ENCODE results near the gene HSPA12B. TPM values are rescaled to one million over a fixed set of nuclear protein-coding genes. Genes with fewer than 3 reads are reported as not detected.
A peak's percentile ranks its signal among the peaks of the same experiment; 100 is the strongest.

The HSPA12B gene
- polyA plus RNA-seq, 1 experiment = 0.05 TPM

DNA sequence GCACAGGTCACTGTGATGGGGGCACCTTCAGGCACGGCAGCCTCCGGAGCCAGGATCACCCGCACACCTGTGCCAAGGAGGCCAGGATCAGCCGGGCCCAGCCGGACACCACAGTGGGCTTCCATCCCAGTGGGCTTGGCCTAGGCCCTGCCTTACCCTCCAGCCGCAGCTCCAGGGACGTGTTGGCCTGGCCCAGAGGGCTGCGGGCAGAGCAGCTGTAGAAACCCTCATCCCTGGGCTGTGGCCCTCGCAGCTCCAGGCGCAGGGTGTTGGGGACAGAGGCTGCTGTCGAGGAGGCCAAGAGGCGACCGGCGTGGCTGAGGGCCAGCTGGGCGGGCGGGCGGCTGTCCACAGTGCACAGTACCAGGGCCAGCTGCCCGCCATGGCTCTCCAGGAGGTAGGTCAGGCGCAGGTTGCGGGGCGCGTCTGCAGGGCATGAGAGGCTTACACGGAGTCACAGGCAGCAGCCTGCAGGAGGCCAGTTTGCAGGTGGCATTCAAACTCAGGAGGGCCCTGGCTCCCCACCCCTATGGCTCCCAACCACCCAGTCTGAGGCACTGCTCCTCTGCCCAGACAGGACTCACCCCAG is 39.7 kb upstream of the HSPA12B start:
- H3K27ac ChIP-seq (ENCODE audit: low read depth, low read length) = no peak overlapping the region
- no peak overlapping the region for H3K4me3 ChIP-seq (ENCODE audit: low read depth, low read length)
- H3K9me3 ChIP-seq (ENCODE audit: control insufficient read depth, insufficient read depth, low read length) = peaks cover 20% of the 10 kb centered on the region
- TF ChIP-seq, protein P1, sequence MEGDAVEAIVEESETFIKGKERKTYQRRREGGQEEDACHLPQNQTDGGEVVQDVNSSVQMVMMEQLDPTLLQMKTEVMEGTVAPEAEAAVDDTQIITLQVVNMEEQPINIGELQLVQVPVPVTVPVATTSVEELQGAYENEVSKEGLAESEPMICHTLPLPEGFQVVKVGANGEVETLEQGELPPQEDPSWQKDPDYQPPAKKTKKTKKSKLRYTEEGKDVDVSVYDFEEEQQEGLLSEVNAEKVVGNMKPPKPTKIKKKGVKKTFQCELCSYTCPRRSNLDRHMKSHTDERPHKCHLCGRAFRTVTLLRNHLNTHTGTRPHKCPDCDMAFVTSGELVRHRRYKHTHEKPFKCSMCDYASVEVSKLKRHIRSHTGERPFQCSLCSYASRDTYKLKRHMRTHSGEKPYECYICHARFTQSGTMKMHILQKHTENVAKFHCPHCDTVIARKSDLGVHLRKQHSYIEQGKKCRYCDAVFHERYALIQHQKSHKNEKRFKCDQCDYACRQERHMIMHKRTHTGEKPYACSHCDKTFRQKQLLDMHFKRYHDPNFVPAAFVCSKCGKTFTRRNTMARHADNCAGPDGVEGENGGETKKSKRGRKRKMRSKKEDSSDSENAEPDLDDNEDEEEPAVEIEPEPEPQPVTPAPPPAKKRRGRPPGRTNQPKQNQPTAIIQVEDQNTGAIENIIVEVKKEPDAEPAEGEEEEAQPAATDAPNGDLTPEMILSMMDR (IDR thresholded peaks at IDR 0.05; ENCODE audit: low read depth, low read length) = no peak
- DNase-seq (ENCODE audit: low read depth, low spot score) = no peak
- ChIA-PET POLR2A (no interaction called here), CTCF (no interaction called here)
- no peaks in the 10 kb centered on the region for H3K27me3 ChIP-seq (ENCODE audit: control insufficient read depth, insufficient read depth, low read length)

- Histone ChIP-seq H3K27ac (ENCODE audit: low read depth, low read length) (no peak overlapping the region), H3K27me3 (ENCODE audit: control insufficient read depth, insufficient read depth, low read length) (peaks cover under 1% of the 10 kb centered on the region), H3K9me3 (ENCODE audit: control insufficient read depth, insufficient read depth, low read length) (peaks cover 20% of the 10 kb centered on the region), H3K4me3 (ENCODE audit: low read depth, low read length) (no peak overlapping the region)
- TF ChIP-seq, protein P1 (IDR thresholded peaks at IDR 0.05; ENCODE audit: low read depth, low read length) = no peak
- POLR2A ChIA-PET = no interaction called here
- CTCF ChIA-PET = interaction anchor here (8.1 kb wide), 1 partner anchor 17 kb away, joined by 46 read pairs; no protein-coding TSS in a partner anchor
- DNase-seq (ENCODE audit: low read depth, low spot score) = no peak
These were observed 39.1 kb upstream of the HSPA12B start for GRCh38 chr20:3693376-3693775.

GRCh38 chr20:3694864-3695263 is 37.6 kb upstream of the HSPA12B start:
- TF ChIP-seq, protein P1 (IDR thresholded peaks at IDR 0.05; ENCODE audit: low read depth, low read length) = no peak
- Histone ChIP-seq H3K27me3 (ENCODE audit: control insufficient read depth, insufficient read depth, low read length) (peaks cover 9% of the 10 kb centered on the region), H3K27ac (ENCODE audit: low read depth, low read length) (no peak overlapping the region), H3K9me3 (ENCODE audit: control insufficient read depth, insufficient read depth, low read length) (peaks cover 19% of the 10 kb centered on the region), H3K4me3 (ENCODE audit: low read depth, low read length) (no peak overlapping the region)
- POLR2A ChIA-PET = no interaction called here
- no peak for DNase-seq (ENCODE audit: low read depth, low spot score)
- CTCF ChIA-PET = interaction anchor here (1.4 to 8.1 kb wide), 2 partner anchors 16 to 18 kb away, joined by 5 to 46 read pairs; no protein-coding TSS in a partner anchor

- Histone ChIP-seq H3K27ac (ENCODE audit: low read depth, low read length) (no peak overlapping the region), H3K4me3 (ENCODE audit: low read depth, low read length) (no peak overlapping the region), H3K9me3 (ENCODE audit: control insufficient read depth, insufficient read depth, low read length) (peaks cover 13% of the 10 kb centered on the region), H3K27me3 (ENCODE audit: control insufficient read depth, insufficient read depth, low read length) (peaks cover 14% of the 10 kb centered on the region)
- DNase-seq (ENCODE audit: low read depth, low spot score) = no peak
- TF ChIP-seq, protein P1 (IDR thresholded peaks at IDR 0.05; ENCODE audit: low read depth, low read length) = peak; percentile 58
- ChIA-PET POLR2A (no interaction called here), CTCF (interaction anchor here (0.7 to 8.1 kb wide), 3 partner anchors 14 to 22 kb away, joined by 3 to 46 read pairs (median 4); no protein-coding TSS in a partner anchor)
These were observed 36.3 kb upstream of the HSPA12B start for GRCh38 chr20:3696200-3696599.

DNA sequence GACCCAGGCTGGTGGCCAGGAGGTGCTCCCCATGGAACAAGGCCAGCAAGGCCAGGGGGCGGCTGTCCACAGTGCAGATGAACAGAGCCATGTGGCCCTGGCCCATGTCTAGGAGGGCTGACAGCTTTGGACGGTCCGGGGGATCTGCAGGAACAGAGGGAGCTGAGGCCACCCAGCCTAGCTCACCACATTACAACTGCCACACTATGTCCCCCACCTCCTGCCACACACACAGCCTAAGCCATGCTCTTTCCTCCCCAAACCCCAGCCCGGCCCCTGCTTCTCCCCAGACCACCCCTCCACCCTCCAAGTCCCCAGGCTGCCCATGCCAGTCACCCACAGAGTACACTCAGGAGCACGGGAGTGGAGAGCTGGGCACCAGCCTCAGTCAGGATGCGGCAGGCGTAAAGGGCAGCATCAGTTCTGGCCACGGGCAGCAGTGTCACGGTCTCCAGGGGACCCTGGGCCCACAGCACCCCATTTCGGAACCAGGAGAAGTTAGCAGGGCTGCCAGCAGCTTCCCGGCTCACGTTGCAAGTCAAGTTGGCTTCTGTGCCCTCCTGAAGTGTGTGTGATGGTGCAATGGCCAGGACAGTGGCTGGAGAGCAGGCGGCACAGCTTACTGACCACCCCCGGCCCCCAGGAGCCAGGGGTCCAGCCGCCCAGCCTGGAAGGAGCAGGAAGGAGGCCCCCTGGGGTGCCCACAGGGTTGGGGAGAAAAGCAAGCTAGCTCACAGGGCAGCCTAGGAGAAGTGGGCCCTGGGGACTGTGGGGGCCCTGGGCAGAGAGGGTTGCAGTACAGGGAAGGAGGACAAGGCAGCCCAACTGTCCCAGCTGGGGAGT is 35.5 kb upstream of the HSPA12B start:
- TF ChIP-seq, protein P1 (IDR thresholded peaks at IDR 0.05; ENCODE audit: low read depth, low read length) = no peak
- Histone ChIP-seq H3K27me3 (ENCODE audit: control insufficient read depth, insufficient read depth, low read length) (peaks cover 18% of the 10 kb centered on the region), H3K9me3 (ENCODE audit: control insufficient read depth, insufficient read depth, low read length) (peaks cover 13% of the 10 kb centered on the region), H3K4me3 (ENCODE audit: low read depth, low read length) (no peak overlapping the region), H3K27ac (ENCODE audit: low read depth, low read length) (no peak overlapping the region)
- POLR2A ChIA-PET = interaction anchor here (0.6 kb wide), 1 partner anchor 46 kb away, joined by 3 read pairs; no protein-coding TSS in a partner anchor
- no peak for DNase-seq (ENCODE audit: low read depth, low spot score)
- CTCF ChIA-PET = interaction anchor here (0.7 to 8.1 kb wide), 3 partner anchors 14 to 21 kb away, joined by 3 to 46 read pairs (median 4); no protein-coding TSS in a partner anchor
